Fibroblast of lung (primary cell): Measurements from ENCODE around the gene MROH8. TPM values are rescaled to one million over a fixed set of nuclear protein-coding genes. Genes with fewer than 3 reads are reported as not detected.

Experiments used
- DNase-seq, 2 donors: peaks; one replicate each; pipeline versions ENCODE4 v3.0.0 to v3.0.0-alpha.2; 2010; ENCODE audit warnings: low read depth in 2 of 2
- H2AFZ ChIP-seq: 2 replicates; pipeline ENCODE4 v1.5.1; 2012; ENCODE audit warnings: low read length, control low read depth, inconsistent platforms
- H3K27ac ChIP-seq: 2 replicates; pipeline ENCODE4 v1.5.1; 2011; ENCODE audit warnings: low read length, control low read depth; ENCODE audit not compliant: insufficient read depth
- H3K27me3 ChIP-seq: 2 replicates; pipeline ENCODE4 v1.5.1; 2011; ENCODE audit warnings: mild to moderate bottlenecking, low read length; ENCODE audit not compliant: control insufficient read depth, insufficient read depth
- H3K36me3 ChIP-seq: 2 replicates; pipeline ENCODE4 v1.5.1; 2011; ENCODE audit warnings: low read length; ENCODE audit not compliant: control insufficient read depth, insufficient read depth
- H3K4me1 ChIP-seq: 2 replicates; pipeline ENCODE4 v1.5.1; 2011; ENCODE audit warnings: low read length; ENCODE audit not compliant: control insufficient read depth, insufficient read depth; ENCODE audit errors: extremely low read depth
- H3K4me2 ChIP-seq: 2 replicates; pipeline ENCODE4 v1.5.1; 2011; ENCODE audit warnings: low read length, control low read depth; ENCODE audit not compliant: insufficient read depth; ENCODE audit errors: extremely low read depth
- H3K4me3 ChIP-seq, 4 experiments: fragments of 200-600 bp in 1 of 4; sonication (generic) in 1 of 4; replicated peaks in 1 of 4; 2 replicates each; pipeline ENCODE4 v1.5.1; 2011 to 2016; ENCODE audit warnings: low read length in 4 of 4, low read depth in 3 of 4, mild to moderate bottlenecking in 3 of 4, control low read depth in 2 of 4, inconsistent platforms in 1 of 4, mixed read lengths in 1 of 4; ENCODE audit not compliant: insufficient read depth in 1 of 4; ENCODE audit errors: control extremely low read depth in 1 of 4
- H3K79me2 ChIP-seq: 2 replicates; pipeline ENCODE4 v1.5.1; 2012; ENCODE audit warnings: mild to moderate bottlenecking, low read length, inconsistent platforms; ENCODE audit not compliant: control insufficient read depth, insufficient read depth
- H3K9ac ChIP-seq: 2 replicates; pipeline ENCODE4 v1.5.1; 2011; ENCODE audit warnings: mild to moderate bottlenecking, low read length, control low read depth; ENCODE audit not compliant: insufficient read depth
- H3K9me3 ChIP-seq: 2 replicates; pipeline ENCODE4 v1.5.1; 2012; ENCODE audit warnings: low read depth, low read length; ENCODE audit not compliant: control insufficient read depth, insufficient read depth
- H4K20me1 ChIP-seq: 2 replicates; pipeline ENCODE4 v1.5.1; 2011; ENCODE audit warnings: low read length; ENCODE audit not compliant: control insufficient read depth, insufficient read depth; ENCODE audit errors: extremely low read depth
- CTCF ChIP-seq, 2 donors: IDR thresholded peaks in 1 of 2; conservative IDR thresholded peaks in 1 of 2; 1 replicate in 1 of 2; 2 replicates in 1 of 2; pipeline ENCODE4 v1.5.1; 2011 to 2012; ENCODE audit warnings: low read length in 2 of 2, control low read depth in 1 of 2, inconsistent platforms in 1 of 2, low read depth in 1 of 2, mild to moderate bottlenecking in 1 of 2
- EZH2 ChIP-seq: IDR thresholded peaks from 2 replicates; pipeline ENCODE4 v1.5.1; 2012; ENCODE audit warnings: low read length, control low read depth, mild to moderate bottlenecking; ENCODE audit errors: missing control alignments
- polyA plus RNA-seq, 2 donors: library from polyadenylated mRNA; depleted of rRNA in 1 of 2; stranded (reverse) in 1 of 2; unstranded in 1 of 2; fragments of >200 nt; gene quantifications; 2 replicates each; pipeline ENCODE4 v1.2.1, GENCODE V29; 2011 to 2012; ENCODE audit warnings: missing spikeins in 1 of 2
- total RNA-seq: library from RNA; depleted of rRNA; stranded (reverse); fragments of >200 nt; gene quantifications from 2 replicates; pipeline ENCODE4 v1.2.1, GENCODE V29; 2014

Gene MROH8
- total and polyA plus RNA-seq, 2 donors (not counting 1 experiment from before 2014, with no cell fraction given), result 1.2 to 2.9 TPM

- Histone ChIP-seq H3K36me3 (no peaks in the 10 kb centered on the region), H2AFZ (no peak overlapping the region), H3K79me2 (no peaks in the 10 kb centered on the region), H3K27ac (no peak overlapping the region), H3K4me1 (no peaks in the 10 kb centered on the region), H3K9me3 (no peaks in the 10 kb centered on the region), H3K9ac (no peak overlapping the region), H3K4me3 (no peak overlapping the region), H4K20me1 (no peaks in the 10 kb centered on the region), H3K27me3 (no peaks in the 10 kb centered on the region), H3K4me2 (no peak overlapping the region)
- no peak for DNase-seq
- TF ChIP-seq EZH2, result no peak
- no peak for TF ChIP-seq CTCF (conservative IDR thresholded peaks at IDR 0.05 in 1 of 2, IDR thresholded peaks at IDR 0.05 in 1 of 2; ENCODE audit: low read depth in 1 of 2, low read length in 2 of 2)
Measured at GRCh38 chr20:37114012-37114411, 65.3 kb downstream of the MROH8 start.

DNA sequence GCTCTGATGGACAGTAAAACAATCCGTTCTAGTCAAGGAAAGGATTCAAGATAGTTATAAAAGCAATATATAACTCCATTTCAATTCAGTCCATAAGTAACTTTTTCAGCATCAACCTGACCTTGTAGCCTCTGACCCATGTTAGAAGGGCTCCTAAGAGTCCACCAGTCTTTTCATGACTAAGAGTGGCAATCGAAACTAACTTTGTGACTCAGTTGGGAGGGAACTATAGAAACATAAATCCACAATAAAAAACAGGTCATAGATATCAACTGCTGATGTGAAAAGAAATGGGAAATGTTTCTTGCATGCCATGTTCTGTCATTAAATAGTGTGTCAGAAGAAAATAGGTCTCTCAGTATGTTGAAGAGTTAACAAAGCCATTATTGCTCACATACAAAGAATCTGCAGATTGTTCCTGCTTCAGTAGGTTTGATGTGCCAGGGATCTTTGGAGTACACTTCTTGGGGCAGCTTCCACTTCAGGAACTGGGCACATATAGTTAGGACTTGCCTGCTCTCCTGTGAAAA, 67.4 kb downstream of the MROH8 start:
- Histone ChIP-seq H3K4me1 (no peaks in the 10 kb centered on the region), H3K27ac (no peak overlapping the region), H3K27me3 (no peaks in the 10 kb centered on the region), H3K36me3 (no peaks in the 10 kb centered on the region), H3K9me3 (no peaks in the 10 kb centered on the region), H3K9ac (no peak overlapping the region), H3K79me2 (no peaks in the 10 kb centered on the region), H4K20me1 (no peaks in the 10 kb centered on the region), H3K4me2 (no peak overlapping the region), H2AFZ (no peak overlapping the region), H3K4me3 (no peak overlapping the region)
- no peak for TF ChIP-seq EZH2
- TF ChIP-seq CTCF (conservative IDR thresholded peaks at IDR 0.05 in 1 of 2, IDR thresholded peaks at IDR 0.05 in 1 of 2; ENCODE audit: low read depth in 1 of 2, low read length in 2 of 2), result no peak
- no peak for DNase-seq

DNA sequence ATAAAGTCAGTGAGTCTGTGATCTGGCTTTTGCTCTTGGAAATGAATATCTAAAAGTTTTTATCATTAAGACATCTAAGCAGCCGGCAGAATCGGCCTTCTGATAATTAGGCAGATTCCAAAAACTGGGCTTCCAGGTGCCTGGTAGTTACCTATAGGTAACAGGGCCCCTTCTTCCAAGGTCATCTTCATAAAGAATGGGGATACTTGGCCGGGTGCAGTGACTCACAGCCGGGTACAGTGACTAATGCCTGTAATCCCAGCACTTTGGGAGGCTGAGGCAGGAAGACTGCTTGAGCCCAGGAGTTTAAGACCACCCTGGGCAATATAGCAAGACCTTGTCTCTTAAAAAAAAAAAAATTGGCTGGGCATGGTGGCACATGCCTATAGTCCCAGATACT, 70.7 kb downstream of the MROH8 start:
- no peak for DNase-seq
- TF ChIP-seq CTCF (conservative IDR thresholded peaks at IDR 0.05 in 1 of 2, IDR thresholded peaks at IDR 0.05 in 1 of 2; ENCODE audit: low read depth in 1 of 2, low read length in 2 of 2), result no peak
- TF ChIP-seq EZH2, result no peak
- Histone ChIP-seq H3K36me3 (no peaks in the 10 kb centered on the region), H4K20me1 (no peaks in the 10 kb centered on the region), H3K4me3 (no peak overlapping the region), H3K27me3 (no peaks in the 10 kb centered on the region), H3K4me2 (no peak overlapping the region), H3K9me3 (no peaks in the 10 kb centered on the region), H2AFZ (no peak overlapping the region), H3K9ac (no peak overlapping the region), H3K4me1 (no peaks in the 10 kb centered on the region), H3K27ac (no peak overlapping the region), H3K79me2 (no peaks in the 10 kb centered on the region)
